ENCODE results near the gene TBCD. TPM values are rescaled to one million over a fixed set of nuclear protein-coding genes. Genes with fewer than 3 reads are reported as not detected.

The TBCD gene
- polyA plus RNA-seq, 1 donor from 2014 or later = 67.2 TPM

DNA sequence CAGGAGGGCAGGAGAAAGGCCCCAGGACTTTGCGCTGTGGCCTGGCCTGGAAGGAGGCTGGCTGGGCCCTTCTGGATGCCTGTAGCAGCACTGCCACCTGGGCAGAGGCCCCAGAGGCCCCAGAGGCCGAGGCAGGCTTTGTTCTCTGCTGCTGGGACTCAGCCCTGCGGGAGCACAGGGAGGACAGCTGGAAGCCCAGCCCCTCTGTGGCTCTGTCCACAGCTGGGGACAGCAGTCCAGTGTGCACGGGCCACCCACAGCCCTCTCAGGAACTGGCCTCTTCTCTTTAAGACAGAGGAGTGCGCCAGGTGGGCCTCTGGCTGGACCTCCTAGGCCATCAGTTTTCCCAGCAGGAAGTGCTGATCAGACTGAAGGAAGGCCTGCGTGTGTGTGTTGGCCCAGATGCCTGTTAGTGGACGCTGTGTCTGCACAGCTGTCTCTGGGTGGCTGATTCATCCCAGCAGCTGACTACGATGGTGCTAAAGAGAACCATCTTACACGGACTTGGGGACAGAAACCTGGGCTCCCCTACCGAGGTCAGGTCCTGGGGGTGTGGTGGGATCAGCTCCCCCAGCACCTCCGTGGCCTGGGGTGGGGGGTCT, 114.8 kb downstream of the TBCD start:
- Histone ChIP-seq H3K27ac (ENCODE audit: low read length) (peak overlapping the region; percentile 56), H3K9me3 (ENCODE audit: low read length) (no peaks in the 10 kb centered on the region), H3K27me3 (ENCODE audit: insufficient read depth, low read depth, low read length) (no peaks in the 10 kb centered on the region), H3K36me3 (ENCODE audit: insufficient read depth, low read length) (peaks cover 6% of the 10 kb centered on the region), H3K4me2 (ENCODE audit: low read length) (peak overlapping the region; percentile 25), H2AFZ (ENCODE audit: low read depth, low read length) (no peak overlapping the region), H3K9me2 (ENCODE audit: insufficient read depth, low read length) (no peaks in the 10 kb centered on the region), H3K4me3 (ENCODE audit: low read length) (peak overlapping the region; percentile 38), H3K9ac (ENCODE audit: low read length) (peak overlapping the region; percentile 50), H3K79me2 (replicated peaks; ENCODE audit: insufficient read depth, low read length) (no peaks in the 10 kb centered on the region), H3F3A (ENCODE audit: insufficient read depth, low read length, poor library complexity, severe bottlenecking) (peaks cover 6% of the 10 kb centered on the region), H4K20me1 (ENCODE audit: insufficient read depth) (no peaks in the 10 kb centered on the region)
- TF ChIP-seq MXI1 (conservative IDR thresholded peaks at IDR 0.05; ENCODE audit: poor library complexity, severe bottlenecking) = no peak
- TF ChIP-seq, protein P1, sequence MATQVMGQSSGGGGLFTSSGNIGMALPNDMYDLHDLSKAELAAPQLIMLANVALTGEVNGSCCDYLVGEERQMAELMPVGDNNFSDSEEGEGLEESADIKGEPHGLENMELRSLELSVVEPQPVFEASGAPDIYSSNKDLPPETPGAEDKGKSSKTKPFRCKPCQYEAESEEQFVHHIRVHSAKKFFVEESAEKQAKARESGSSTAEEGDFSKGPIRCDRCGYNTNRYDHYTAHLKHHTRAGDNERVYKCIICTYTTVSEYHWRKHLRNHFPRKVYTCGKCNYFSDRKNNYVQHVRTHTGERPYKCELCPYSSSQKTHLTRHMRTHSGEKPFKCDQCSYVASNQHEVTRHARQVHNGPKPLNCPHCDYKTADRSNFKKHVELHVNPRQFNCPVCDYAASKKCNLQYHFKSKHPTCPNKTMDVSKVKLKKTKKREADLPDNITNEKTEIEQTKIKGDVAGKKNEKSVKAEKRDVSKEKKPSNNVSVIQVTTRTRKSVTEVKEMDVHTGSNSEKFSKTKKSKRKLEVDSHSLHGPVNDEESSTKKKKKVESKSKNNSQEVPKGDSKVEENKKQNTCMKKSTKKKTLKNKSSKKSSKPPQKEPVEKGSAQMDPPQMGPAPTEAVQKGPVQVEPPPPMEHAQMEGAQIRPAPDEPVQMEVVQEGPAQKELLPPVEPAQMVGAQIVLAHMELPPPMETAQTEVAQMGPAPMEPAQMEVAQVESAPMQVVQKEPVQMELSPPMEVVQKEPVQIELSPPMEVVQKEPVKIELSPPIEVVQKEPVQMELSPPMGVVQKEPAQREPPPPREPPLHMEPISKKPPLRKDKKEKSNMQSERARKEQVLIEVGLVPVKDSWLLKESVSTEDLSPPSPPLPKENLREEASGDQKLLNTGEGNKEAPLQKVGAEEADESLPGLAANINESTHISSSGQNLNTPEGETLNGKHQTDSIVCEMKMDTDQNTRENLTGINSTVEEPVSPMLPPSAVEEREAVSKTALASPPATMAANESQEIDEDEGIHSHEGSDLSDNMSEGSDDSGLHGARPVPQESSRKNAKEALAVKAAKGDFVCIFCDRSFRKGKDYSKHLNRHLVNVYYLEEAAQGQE (IDR thresholded peaks at IDR 0.05; ENCODE audit: borderline replicate concordance) = no peak
- no peak for TF ChIP-seq TAF1 (IDR thresholded peaks at IDR 0.05; ENCODE audit: low read depth)
- TF ChIP-seq POLR2AphosphoS5 (IDR thresholded peaks at IDR 0.05) = no peak
- no peak for TF ChIP-seq EP300 (conservative IDR thresholded peaks at IDR 0.05; ENCODE audit: poor library complexity, severe bottlenecking)
- no peak for TF ChIP-seq SMC3 (conservative IDR thresholded peaks at IDR 0.05; ENCODE audit: poor library complexity)
- TF ChIP-seq RAD21 (conservative IDR thresholded peaks at IDR 0.05) = no peak
- no peak for TF ChIP-seq EZH2 (IDR thresholded peaks at IDR 0.05; ENCODE audit: borderline replicate concordance, insufficient read depth, low read length, poor library complexity, severe bottlenecking)
- TF ChIP-seq, protein P2, sequence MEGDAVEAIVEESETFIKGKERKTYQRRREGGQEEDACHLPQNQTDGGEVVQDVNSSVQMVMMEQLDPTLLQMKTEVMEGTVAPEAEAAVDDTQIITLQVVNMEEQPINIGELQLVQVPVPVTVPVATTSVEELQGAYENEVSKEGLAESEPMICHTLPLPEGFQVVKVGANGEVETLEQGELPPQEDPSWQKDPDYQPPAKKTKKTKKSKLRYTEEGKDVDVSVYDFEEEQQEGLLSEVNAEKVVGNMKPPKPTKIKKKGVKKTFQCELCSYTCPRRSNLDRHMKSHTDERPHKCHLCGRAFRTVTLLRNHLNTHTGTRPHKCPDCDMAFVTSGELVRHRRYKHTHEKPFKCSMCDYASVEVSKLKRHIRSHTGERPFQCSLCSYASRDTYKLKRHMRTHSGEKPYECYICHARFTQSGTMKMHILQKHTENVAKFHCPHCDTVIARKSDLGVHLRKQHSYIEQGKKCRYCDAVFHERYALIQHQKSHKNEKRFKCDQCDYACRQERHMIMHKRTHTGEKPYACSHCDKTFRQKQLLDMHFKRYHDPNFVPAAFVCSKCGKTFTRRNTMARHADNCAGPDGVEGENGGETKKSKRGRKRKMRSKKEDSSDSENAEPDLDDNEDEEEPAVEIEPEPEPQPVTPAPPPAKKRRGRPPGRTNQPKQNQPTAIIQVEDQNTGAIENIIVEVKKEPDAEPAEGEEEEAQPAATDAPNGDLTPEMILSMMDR (IDR thresholded peaks at IDR 0.05; ENCODE audit: poor library complexity, severe bottlenecking) = no peak

GRCh38 chr17:82867763-82868325, 116.0 kb downstream of the TBCD start:
- Histone ChIP-seq H2AFZ (ENCODE audit: low read depth, low read length) (no peak overlapping the region), H3K9me3 (ENCODE audit: low read length) (no peaks in the 10 kb centered on the region), H3K4me2 (ENCODE audit: low read length) (no peak overlapping the region), H3K36me3 (ENCODE audit: insufficient read depth, low read length) (peaks cover 6% of the 10 kb centered on the region), H3K27me3 (ENCODE audit: insufficient read depth, low read depth, low read length) (no peaks in the 10 kb centered on the region), H3K79me2 (replicated peaks; ENCODE audit: insufficient read depth, low read length) (no peaks in the 10 kb centered on the region), H3F3A (ENCODE audit: insufficient read depth, low read length, poor library complexity, severe bottlenecking) (peaks cover 6% of the 10 kb centered on the region), H3K27ac (ENCODE audit: low read length) (peak overlapping the region; percentile 16), H3K9ac (ENCODE audit: low read length) (no peak overlapping the region), H4K20me1 (ENCODE audit: insufficient read depth) (no peaks in the 10 kb centered on the region), H3K4me3 (ENCODE audit: low read length) (no peak overlapping the region), H3K9me2 (ENCODE audit: insufficient read depth, low read length) (no peaks in the 10 kb centered on the region)
- TF ChIP-seq, protein P1 (IDR thresholded peaks at IDR 0.05; ENCODE audit: borderline replicate concordance) = no peak
- TF ChIP-seq, protein P2 (IDR thresholded peaks at IDR 0.05; ENCODE audit: poor library complexity, severe bottlenecking) = no peak
- TF ChIP-seq POLR2AphosphoS5 (IDR thresholded peaks at IDR 0.05) = no peak
- TF ChIP-seq EP300 (conservative IDR thresholded peaks at IDR 0.05; ENCODE audit: poor library complexity, severe bottlenecking) = no peak
- TF ChIP-seq RAD21 (conservative IDR thresholded peaks at IDR 0.05) = no peak
- TF ChIP-seq MXI1 (conservative IDR thresholded peaks at IDR 0.05; ENCODE audit: poor library complexity, severe bottlenecking) = no peak
- no peak for TF ChIP-seq SMC3 (conservative IDR thresholded peaks at IDR 0.05; ENCODE audit: poor library complexity)
- no peak for TF ChIP-seq EZH2 (IDR thresholded peaks at IDR 0.05; ENCODE audit: borderline replicate concordance, insufficient read depth, low read length, poor library complexity, severe bottlenecking)
- TF ChIP-seq TAF1 (IDR thresholded peaks at IDR 0.05; ENCODE audit: low read depth) = no peak

All from neural cell (in vitro differentiated cells).